EL (cell line): ENCODE measurements around the gene MPZL1.
A peak's percentile ranks its signal among the peaks of the same experiment; 100 is the strongest.

Experiments used
- DNase-seq: peaks from one replicate; pipeline ENCODE4 v3.0.0-alpha.2; 2016

MPZL1 gene

GRCh38 chr1:167752219-167752985 is 30.6 kb downstream of the MPZL1 start:
- peak; percentile 59 for DNase-seq

GRCh38 chr1:167755654-167756053 is 33.9 kb downstream of the MPZL1 start:
- no peak for DNase-seq

GRCh38 chr1:167756730-167757405 is 35.1 kb downstream of the MPZL1 start:
- DNase-seq, result no peak

GRCh38 chr1:167757433-167758309 is 35.9 kb downstream of the MPZL1 start:
- no peak for DNase-seq

- no peak for DNase-seq
Observed at GRCh38 chr1:167761400-167761799, 39.6 kb downstream of the MPZL1 start.

GRCh38 chr1:167762061-167762746 is 40.4 kb downstream of the MPZL1 start:
- no peak for DNase-seq

- DNase-seq, result no peak
Observed at GRCh38 chr1:167763525-167764220, 41.9 kb downstream of the MPZL1 start.

- no peak for DNase-seq
Observed at GRCh38 chr1:167764458-167765330, 42.9 kb downstream of the MPZL1 start.

- no peak for DNase-seq
Observed at GRCh38 chr1:167765496-167765895, 43.7 kb downstream of the MPZL1 start.

- DNase-seq, result no peak
Observed at GRCh38 chr1:167766538-167766937, 44.8 kb downstream of the MPZL1 start.

GRCh38 chr1:167767761-167768160 is 46.0 kb downstream of the MPZL1 start:
- no peak for DNase-seq

GRCh38 chr1:167770127-167770526 is 48.3 kb downstream of the MPZL1 start:
- DNase-seq, result no peak

GRCh38 chr1:167772436-167772835 is 50.7 kb downstream of the MPZL1 start:
- DNase-seq, result no peak

GRCh38 chr1:167773516-167773915 is 51.7 kb downstream of the MPZL1 start:
- DNase-seq, result no peak

- peak; percentile 59 for DNase-seq
Observed at GRCh38 chr1:167774710-167775109, 52.9 kb downstream of the MPZL1 start.

GRCh38 chr1:167775178-167775577 is 53.4 kb downstream of the MPZL1 start:
- DNase-seq, result peak; percentile 73

- peak; percentile 38 for DNase-seq
Observed at GRCh38 chr1:167776151-167776550, 54.4 kb downstream of the MPZL1 start.

- no peak for DNase-seq
Observed at GRCh38 chr1:167776616-167777268, 55.0 kb downstream of the MPZL1 start.

- no peak for DNase-seq
Observed at GRCh38 chr1:167777269-167777650, 55.5 kb downstream of the MPZL1 start.

- no peak for DNase-seq
Observed at GRCh38 chr1:167781558-167781957, 59.8 kb downstream of the MPZL1 start.

- no peak for DNase-seq
Observed at GRCh38 chr1:167782946-167783345, 61.2 kb downstream of the MPZL1 start.
